NCI-H774 (cell line): ENCODE data around the gene HEATR1.
A peak's percentile ranks its signal among the peaks of the same experiment; 100 is the strongest.
"Not testable (repeated sequence)": the region's sequence is repeated elsewhere in the genome, so short reads cannot be mapped to it uniquely, and the experiment has no call there.

Experiments used
- DNase-seq: peaks from one replicate; lab custom pipeline; 2025; lab: John Stamatoyannopoulos, UW

HEATR1 gene

DNA sequence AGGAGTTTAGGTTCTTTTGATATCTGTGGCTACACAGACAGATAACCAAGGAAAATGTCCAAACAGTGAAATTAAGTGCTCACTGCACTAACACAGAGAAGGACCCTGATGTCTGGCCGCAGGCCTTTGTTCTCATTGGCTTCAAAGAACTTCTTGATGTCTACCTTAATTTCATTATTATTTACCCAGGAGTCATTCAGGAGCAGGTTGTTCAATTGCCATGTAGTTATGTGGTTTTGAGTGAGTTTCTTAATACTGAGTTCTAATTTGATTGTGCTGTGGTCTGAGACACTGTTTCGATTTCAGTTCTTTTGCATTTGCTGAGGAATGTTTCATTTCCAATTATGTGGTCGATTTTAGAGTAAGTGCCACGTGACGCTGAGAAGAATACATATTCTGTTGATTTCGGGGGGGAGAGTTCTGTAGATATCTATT lies 95.7 kb downstream of the HEATR1 start:
- no peak for DNase-seq

DNA sequence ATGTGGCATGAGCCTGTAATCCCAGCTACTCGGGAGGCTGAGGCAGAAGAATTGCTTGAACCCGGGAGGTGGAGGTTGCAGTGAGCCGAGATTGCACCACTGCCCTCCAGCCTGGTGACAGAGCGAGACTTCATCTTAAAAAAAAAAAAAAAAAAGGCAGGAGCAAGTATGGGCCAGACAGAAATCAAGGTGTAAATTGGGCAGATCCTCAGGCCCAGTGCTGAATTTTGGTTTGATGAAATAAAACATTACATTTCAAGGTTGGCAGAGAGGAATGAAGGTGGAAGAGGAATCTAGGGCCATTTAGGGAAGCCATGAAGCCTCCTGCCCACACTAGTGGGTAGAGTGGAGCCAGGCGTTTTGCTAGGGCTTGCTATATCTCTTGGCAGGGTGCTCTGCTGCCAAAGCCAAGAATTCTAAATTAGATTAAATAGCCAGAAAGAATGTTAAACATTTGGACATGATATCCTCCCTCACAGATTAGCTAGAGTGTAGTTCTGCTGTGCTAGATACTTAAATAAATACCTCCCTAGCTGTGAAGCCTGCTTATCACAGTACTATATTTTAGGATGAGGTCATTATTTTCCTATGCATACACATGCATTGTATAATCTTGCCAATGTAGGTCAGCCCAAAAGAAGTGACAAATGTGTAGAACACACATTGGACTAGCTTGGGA lies 97.2 kb downstream of the HEATR1 start:
- peak; percentile 29 for DNase-seq

DNA sequence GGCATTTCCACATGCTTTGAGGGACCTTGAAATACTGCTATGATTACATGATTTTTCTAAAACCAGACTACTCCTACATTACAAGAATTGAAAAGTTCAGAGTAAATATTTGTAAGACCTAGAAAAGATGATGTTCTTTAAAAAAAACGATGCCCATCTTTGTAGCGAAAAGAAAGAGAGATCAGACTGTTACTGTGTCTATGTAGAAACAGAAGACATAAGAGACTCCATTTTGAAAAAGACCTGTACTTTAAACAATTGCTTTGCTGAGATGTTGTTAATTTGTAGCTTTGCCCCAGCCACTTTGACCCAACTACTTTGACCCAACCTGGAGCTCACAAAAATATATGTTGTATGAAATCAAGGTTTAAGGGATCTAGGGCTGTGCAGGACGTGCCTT lies 100.0 kb downstream of the HEATR1 start:
- not testable (repeated sequence) for DNase-seq

DNA sequence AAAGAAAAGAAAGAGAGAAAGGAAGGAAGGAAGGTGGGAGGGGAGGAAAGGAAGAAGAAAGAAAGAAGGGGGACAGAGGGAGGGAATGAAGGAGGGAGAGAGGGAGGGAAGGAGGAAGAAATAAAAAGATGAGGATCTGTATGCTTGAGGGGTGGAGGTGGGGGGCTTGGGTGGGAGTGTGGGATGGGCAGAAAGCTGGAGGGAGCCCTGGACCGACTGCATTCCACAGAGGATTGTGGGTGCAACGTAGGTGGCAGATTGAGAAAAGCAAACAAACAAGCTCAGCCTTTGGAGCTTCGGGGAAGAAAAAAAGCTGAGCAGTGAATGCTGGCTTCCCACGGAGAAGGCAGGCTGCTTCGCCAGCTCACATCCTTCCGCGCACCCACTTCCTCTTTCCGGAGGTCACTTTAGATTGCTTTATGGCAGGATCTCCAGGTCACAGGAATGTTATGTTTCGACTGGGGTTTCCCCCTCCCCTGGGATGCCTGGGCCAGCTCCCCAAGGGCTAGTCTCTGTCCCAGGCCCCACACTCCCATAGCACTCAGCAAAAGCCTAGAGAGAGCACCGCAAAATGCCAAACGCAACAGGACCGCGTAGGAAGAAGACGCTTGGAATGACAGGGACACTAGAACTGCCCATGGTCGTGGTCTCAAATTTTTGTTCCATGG lies 101.2 kb downstream of the HEATR1 start:
- peak; percentile 14 for DNase-seq

DNA sequence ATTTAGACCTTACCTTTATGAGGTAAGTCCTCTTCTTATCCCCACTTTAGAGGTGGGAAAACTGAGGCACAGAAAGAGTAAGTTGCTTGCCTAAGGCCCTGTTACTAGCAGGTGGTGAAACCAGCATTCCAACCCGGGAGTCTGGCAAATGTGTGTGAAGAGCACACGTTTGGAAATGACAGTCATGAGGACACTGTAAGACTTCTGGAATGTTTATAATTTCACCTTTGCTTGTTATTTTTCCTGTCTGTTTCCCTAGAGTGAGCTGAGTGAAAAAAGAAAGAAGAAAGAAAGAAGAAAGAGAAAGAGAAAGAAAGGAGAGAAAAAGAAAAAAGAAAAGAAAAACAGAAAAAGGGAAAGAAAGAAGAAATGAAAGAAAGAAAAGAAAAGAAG lies 101.7 kb downstream of the HEATR1 start:
- no peak for DNase-seq

DNA sequence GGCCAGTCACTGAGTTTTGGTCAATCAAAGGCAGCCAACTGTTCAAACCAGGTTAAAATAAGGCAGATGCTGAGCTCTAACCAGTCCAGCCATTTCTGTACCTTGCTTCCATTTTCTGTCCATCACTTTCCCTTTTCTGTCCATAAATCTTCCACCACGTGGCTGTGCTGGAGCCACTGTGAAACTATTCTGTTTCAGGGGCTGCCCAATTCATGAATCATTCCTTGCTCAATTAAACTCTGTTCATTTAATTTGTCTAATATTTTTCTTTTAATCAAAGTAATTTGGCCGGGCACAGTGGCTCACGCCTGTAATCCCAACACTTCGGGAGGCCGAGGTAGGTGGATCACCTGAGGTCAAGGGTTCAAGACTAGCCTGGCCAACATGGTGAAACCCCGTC lies 103.2 kb downstream of the HEATR1 start:
- DNase-seq, result no peak
